Measurements from ENCODE around the gene SLN.

DNA sequence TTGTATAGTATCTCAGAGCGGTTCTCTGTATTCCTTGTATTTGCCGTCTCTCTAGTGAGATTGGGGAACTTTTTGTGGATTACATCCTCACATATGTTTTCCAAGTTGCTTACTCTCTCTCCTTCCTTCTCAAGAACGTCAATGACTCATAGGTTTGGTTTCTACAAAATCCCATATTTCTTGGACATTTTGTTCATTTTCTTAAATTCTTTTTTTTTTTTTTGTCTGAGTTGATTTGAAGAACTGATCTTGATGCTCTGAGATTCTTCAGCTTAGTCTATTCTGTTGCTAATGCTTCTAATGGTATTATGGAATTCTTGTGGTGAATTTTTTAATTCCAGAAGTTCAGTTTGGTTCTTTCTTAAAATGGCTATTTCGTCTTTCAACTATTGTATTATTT is 28.4 kb upstream of the SLN start:
- TF ChIP-seq, protein P1, sequence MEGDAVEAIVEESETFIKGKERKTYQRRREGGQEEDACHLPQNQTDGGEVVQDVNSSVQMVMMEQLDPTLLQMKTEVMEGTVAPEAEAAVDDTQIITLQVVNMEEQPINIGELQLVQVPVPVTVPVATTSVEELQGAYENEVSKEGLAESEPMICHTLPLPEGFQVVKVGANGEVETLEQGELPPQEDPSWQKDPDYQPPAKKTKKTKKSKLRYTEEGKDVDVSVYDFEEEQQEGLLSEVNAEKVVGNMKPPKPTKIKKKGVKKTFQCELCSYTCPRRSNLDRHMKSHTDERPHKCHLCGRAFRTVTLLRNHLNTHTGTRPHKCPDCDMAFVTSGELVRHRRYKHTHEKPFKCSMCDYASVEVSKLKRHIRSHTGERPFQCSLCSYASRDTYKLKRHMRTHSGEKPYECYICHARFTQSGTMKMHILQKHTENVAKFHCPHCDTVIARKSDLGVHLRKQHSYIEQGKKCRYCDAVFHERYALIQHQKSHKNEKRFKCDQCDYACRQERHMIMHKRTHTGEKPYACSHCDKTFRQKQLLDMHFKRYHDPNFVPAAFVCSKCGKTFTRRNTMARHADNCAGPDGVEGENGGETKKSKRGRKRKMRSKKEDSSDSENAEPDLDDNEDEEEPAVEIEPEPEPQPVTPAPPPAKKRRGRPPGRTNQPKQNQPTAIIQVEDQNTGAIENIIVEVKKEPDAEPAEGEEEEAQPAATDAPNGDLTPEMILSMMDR (IDR thresholded peaks at IDR 0.05) = no peak
- no peak for TF ChIP-seq POLR2A (IDR thresholded peaks at IDR 0.05)
- no peak for TF ChIP-seq POLR2AphosphoS5 (IDR thresholded peaks at IDR 0.05; ENCODE audit: insufficient read depth in 1 of 2, low read depth in 1 of 2)
